GM12892 (cell line): ENCODE data around the gene GALNT10.

Experiments
- DNase-seq: peaks from one replicate; pipeline ENCODE4 v3.0.0; 2011; ENCODE audit not compliant: insufficient read length
- FAIRE-seq: peaks from 2 replicates; lab custom pipeline; 2011; peaks lifted over from hg19 to GRCh38; lab: Jason Lieb, UNC
- POLR2A ChIP-seq: IDR thresholded peaks from 2 replicates; pipeline ENCODE4 v1.6.1; 2011; ENCODE audit warnings: low read depth, low read length, control low read depth
- POLR2AphosphoS5 ChIP-seq: IDR thresholded peaks from 2 replicates; pipeline ENCODE4 v1.6.1; 2011; ENCODE audit warnings: low read depth, low read length, control low read depth
- TAF1 ChIP-seq: IDR thresholded peaks from 2 replicates; pipeline ENCODE4 v1.6.1; 2011; ENCODE audit warnings: low read depth, mild to moderate bottlenecking, control low read depth, low read length, borderline replicate concordance

Gene GALNT10

GRCh38 chr5:154288145-154288544, 97.6 kb downstream of the GALNT10 start:
- TF ChIP-seq POLR2AphosphoS5 (no peak), POLR2A (no peak), TAF1 (no peak)
- DNase-seq = no peak
- no peak for FAIRE-seq

DNA sequence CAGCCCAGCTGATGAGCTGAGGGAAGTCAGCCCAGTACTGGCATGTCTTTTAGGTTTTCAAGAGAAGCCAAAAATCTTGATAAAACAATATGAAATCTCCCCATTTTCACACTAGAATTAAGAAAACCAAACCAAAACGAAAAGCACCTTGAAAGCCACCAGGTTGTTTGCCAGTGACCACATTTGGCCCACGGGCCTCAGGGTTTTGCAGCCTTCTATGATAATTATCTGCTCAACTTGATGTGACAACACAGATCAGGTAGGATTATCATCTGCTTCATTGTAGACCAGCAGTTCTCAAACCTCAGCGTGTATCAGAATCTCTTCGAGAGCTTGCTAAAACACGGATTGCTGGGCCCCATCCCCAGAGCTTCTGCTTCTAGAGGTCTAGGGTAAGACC, 101.4 kb downstream of the GALNT10 start:
- FAIRE-seq = no peak
- no peak for TF ChIP-seq POLR2A
- no peak for TF ChIP-seq TAF1
- no peak for TF ChIP-seq POLR2AphosphoS5
- DNase-seq = no peak

GRCh38 chr5:154293219-154293618, 102.7 kb downstream of the GALNT10 start:
- no peak for TF ChIP-seq POLR2A
- TF ChIP-seq TAF1 = no peak
- no peak for TF ChIP-seq POLR2AphosphoS5
- FAIRE-seq (no peak), DNase-seq (no peak)

DNA sequence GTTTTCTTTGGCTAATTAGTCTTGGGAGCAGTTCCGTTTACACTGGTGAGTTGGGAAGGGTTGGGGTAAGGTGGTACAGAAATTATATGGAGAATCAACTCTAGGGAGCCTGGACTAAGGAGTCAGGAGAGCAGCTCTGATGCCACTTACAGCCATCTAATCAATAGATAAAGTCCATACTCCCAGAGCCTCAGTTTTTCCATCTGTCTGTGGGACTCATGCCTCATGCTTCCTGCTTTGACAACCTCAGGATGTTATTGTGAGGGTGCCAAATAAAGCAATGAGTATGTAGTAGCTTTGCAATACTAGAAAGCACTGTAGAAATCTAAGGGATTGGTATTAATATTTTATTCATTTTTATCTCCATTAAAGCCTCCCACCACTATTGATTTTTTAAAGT, 105.0 kb downstream of the GALNT10 start:
- no peak for FAIRE-seq
- no peak for TF ChIP-seq POLR2AphosphoS5
- TF ChIP-seq POLR2A = no peak
- no peak for DNase-seq

DNA sequence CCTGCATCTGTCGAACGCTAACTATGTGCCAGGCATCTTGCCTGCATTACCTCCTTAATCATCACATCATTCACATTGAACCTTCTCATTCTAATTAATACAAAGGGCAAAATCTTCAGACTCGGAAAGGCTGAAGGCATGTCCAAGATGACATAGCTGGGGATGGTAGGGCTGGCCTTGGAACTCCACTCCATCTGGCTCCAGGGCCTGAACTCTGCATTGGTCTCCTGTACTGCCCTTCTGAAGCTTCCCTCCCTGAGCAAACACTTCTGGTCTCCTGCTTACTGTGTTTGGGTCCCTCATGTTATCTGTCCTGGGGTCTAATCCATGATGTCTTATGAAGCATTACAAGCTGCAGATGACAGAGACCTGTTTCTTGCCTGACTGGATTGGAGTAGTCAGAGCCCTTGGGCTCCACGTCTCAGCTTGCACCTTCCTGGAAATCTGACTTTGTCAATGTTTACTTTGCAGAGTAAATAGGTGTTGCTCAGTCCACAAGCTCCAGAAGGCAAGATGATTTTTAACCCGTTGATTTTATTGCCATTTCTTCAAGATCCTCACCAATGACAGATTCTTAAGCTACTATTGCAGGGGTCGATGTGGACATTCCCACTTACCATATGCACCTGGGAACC, 106.1 kb downstream of the GALNT10 start:
- FAIRE-seq (no peak), DNase-seq (no peak)
- TF ChIP-seq POLR2A (no peak), TAF1 (no peak), POLR2AphosphoS5 (no peak)

DNA sequence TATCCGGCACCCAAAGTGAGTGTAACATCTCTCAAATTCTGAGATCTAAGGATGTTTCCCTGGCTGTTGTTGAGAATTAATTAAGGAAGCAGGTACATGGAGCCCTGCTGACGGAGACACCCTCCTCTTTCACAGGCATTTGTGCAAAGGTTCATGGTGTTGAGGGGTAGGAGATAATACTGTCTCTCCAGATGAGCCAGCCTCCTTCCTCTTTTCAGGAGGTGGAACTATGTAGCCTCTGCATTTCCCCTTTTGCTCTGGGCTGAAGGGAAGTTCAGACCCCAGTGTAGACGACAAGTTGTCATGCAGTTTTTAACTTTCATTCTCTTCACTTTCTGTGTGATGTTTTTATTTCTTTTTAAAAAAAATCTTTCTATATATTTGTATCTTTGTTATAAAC, 107.5 kb downstream of the GALNT10 start:
- TF ChIP-seq POLR2A (no peak), POLR2AphosphoS5 (no peak), TAF1 (no peak)
- no peak for FAIRE-seq
- no peak for DNase-seq

DNA sequence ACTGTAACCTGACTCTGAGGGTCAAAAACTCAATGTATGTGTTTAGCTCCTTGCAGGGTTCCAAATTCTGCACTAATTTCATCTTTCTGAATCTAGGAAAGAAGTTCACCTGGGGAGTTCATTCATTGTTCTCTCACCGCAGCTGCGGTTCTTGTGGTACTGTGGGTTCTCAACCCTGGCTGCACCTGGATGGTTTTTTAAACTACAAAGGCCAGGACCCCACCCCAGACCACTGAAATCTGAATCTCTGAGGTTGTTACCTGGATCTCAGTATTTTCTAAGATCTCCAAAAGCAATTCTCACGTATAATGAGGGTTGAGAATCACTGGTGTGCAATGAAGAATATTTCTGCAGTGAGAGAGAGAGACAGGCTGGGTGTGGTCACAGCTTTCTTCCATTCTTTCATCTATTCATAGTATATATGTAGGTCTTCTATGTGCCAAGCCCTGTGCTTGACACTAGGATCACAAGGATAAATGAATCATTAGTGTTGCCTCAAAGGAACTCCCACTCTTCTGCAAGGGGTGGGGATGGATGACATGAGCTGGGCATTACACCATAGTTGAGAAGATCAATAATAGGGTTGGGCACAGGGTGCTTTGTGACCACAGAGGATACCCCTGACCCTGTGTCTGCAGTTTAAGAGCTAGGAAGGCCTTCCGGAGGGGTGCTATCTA, 109.8 kb downstream of the GALNT10 start:
- no peak for FAIRE-seq
- DNase-seq = no peak
- TF ChIP-seq POLR2A = no peak
- TF ChIP-seq TAF1 = no peak
- TF ChIP-seq POLR2AphosphoS5 = no peak

- FAIRE-seq (no peak), DNase-seq (no peak)
- TF ChIP-seq POLR2A (no peak), TAF1 (no peak), POLR2AphosphoS5 (no peak)
These were observed 111.2 kb downstream of the GALNT10 start for GRCh38 chr5:154301726-154302125.

DNA sequence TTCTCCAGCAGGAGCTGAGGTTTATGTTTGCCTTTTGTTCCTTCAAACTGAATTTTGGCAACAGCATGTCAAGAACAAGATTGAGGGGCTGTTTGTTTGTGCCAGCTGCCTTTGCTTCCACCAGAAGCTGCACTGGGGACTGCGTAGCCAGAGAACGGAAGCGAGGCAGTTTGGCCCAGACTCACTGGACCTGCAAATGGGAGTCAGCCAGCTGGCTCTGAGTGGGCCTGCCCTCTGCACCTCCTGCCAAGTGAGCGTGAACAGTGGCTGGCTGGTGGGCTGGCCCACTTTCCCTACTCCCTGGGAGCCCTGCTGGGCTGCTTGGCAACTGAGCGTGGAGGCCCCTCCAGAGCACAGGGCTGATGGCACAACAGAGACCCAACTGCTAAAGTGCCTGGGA, 111.6 kb downstream of the GALNT10 start:
- no peak for FAIRE-seq
- TF ChIP-seq POLR2AphosphoS5 (no peak), POLR2A (no peak), TAF1 (no peak)
- no peak for DNase-seq

- no peak for FAIRE-seq
- TF ChIP-seq POLR2A (no peak), TAF1 (no peak), POLR2AphosphoS5 (no peak)
- no peak for DNase-seq
These were observed 112.6 kb downstream of the GALNT10 start for GRCh38 chr5:154303133-154303532.

DNA sequence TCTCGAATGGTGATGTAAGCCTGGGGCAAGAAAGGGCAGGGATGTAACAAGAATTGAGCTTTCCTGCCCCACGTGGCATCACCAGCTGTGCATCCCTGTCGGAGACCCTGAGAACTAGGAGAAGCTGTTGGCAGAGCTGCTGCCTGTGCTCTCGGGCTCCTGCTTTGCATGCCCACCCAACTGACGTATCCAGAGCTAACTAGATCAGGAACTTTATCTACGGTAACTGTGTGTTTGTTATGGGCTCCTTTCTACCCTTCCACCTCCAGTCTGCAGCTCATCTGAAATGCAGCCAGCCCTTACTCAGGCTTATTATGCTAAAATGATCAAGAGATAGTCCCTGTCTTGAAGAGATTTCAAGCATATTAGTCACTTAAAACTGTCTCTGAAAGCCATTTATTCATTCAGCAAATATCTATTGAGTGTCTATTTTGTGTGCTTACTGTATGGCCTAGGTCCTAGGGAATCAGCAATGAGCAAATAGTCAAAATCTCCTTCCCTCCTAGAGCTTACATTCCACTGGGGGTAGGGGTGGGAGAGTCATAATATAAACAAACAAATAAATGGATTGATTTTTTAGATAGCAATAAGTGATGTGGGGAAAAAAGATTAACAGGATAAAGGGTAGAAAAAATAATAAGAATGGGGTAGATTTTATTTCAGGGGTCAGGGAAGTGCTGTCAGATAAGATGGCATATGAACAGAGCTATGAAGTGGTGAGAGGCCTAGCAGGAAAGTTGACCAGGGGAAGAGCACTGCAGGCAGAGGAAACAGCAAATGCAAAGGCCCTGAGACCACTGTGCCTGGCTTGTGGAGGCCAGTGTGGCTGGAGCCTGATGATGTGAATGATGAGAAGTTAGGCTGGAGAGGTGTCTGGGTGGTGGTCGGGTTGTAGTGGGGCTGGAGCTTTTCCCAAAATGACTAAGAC, 118.2 kb downstream of the GALNT10 start:
- TF ChIP-seq TAF1 = no peak
- no peak for TF ChIP-seq POLR2A
- no peak for TF ChIP-seq POLR2AphosphoS5
- DNase-seq = no peak

DNA sequence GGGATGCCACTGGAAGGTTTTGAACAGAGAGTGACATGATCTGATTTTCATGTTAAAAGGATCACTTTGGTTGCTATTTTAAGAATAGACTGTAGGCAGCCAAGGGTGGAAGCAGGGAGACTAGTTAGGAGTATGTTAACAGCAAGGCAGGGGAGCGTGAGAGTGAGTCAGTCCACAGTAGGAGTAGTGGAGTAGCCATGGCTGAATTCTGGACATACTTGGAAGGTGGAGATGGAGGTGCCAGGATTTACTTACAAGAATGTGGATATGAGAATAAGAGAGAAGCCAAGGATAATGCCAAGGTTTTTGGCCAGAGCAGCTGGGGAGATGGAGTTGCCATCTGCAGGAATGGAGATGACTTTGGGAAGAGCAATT, 118.8 kb downstream of the GALNT10 start:
- no peak for DNase-seq
- no peak for FAIRE-seq
- TF ChIP-seq POLR2AphosphoS5 (no peak), POLR2A (no peak), TAF1 (no peak)

More for the DNA sequence above, 118.2 kb downstream of the GALNT10 start:
- FAIRE-seq = peak; percentile 44
